GM23338 (cell line): ENCODE results near the gene CGNL1. TPM values are rescaled to one million over a fixed set of nuclear protein-coding genes. Genes with fewer than 3 reads are reported as not detected.

Experiments used
- ATAC-seq: fragments of 200-7000 bp; cut with Tn5 transposase; 3 replicates; pipeline ENCODE4 v1.9.1; 2020
- DNase-seq: peaks from one replicate; pipeline ENCODE4 v3.0.0-alpha.2; 2015; ENCODE audit warnings: low spot score
- H2AFZ ChIP-seq: fragments of 200-600 bp; sonication (generic); 2 replicates; pipeline ENCODE4 v1.8.0; 2016; ENCODE audit warnings: antibody characterized with exemption, mild to moderate bottlenecking, moderate library complexity
- H3F3A ChIP-seq: fragments of 200-600 bp; sonication (generic); replicated peaks from 2 replicates; pipeline ENCODE4 v1.8.0; 2017; ENCODE audit warnings: antibody characterized with exemption, mixed run types, low read depth
- H3K27ac ChIP-seq: fragments of 200-600 bp; sonication (generic); 2 replicates; pipeline ENCODE4 v1.6.1; 2016; ENCODE audit warnings: low read depth
- H3K27me3 ChIP-seq: fragments of 200-600 bp; sonication (generic); 2 replicates; pipeline ENCODE4 v1.8.0; 2016; ENCODE audit warnings: mild to moderate bottlenecking, mixed run types, moderate library complexity; ENCODE audit not compliant: insufficient read depth
- H3K36me3 ChIP-seq: fragments of 200-600 bp; sonication (generic); 2 replicates; pipeline ENCODE4 v1.8.0; 2016; ENCODE audit warnings: mild to moderate bottlenecking; ENCODE audit not compliant: insufficient read depth
- H3K4me1 ChIP-seq: fragments of 200-600 bp; sonication (generic); 2 replicates; pipeline ENCODE4 v1.8.0; 2016; ENCODE audit warnings: mild to moderate bottlenecking, moderate library complexity; ENCODE audit not compliant: insufficient read depth
- H3K4me2 ChIP-seq: fragments of 200-600 bp; sonication (generic); 2 replicates; pipeline ENCODE4 v1.7.1; 2017; ENCODE audit warnings: mixed run types
- H3K4me3 ChIP-seq: fragments of 200-600 bp; sonication (generic); 2 replicates; pipeline ENCODE4 v1.6.1; 2016; ENCODE audit warnings: mixed run types
- H3K79me2 ChIP-seq: fragments of 200-600 bp; sonication (generic); replicated peaks from 2 replicates; pipeline ENCODE4 v1.8.0; 2017; ENCODE audit warnings: mild to moderate bottlenecking; ENCODE audit not compliant: insufficient read depth
- H3K9me2 ChIP-seq: fragments of 200-600 bp; sonication (generic); 2 replicates; pipeline ENCODE4 v1.8.0; 2017; ENCODE audit not compliant: insufficient read depth
- H4K20me1 ChIP-seq: fragments of 200-600 bp; sonication (generic); replicated peaks from 2 replicates; pipeline ENCODE4 v1.8.0; 2017; ENCODE audit warnings: mild to moderate bottlenecking; ENCODE audit not compliant: insufficient read depth
- H3K27ac Mint-ChIP-seq: 2 replicates; pipeline ENCODE4 v1.8.0; 2020; ENCODE audit warnings: inconsistent platforms, mild to moderate bottlenecking, moderate library complexity, mixed read lengths
- H3K27me3 Mint-ChIP-seq: 3 replicates; pipeline ENCODE4 v1.8.0; 2022; ENCODE audit warnings: low read depth, mild to moderate bottlenecking, moderate library complexity, mixed read lengths, inconsistent platforms; ENCODE audit not compliant: insufficient read depth, poor library complexity
- H3K36me3 Mint-ChIP-seq: 3 replicates; pipeline ENCODE4 v1.8.0; 2021; ENCODE audit warnings: low read depth, mild to moderate bottlenecking, inconsistent platforms, moderate library complexity, mixed read lengths
- H3K4me1 Mint-ChIP-seq: 3 replicates; pipeline ENCODE4 v1.8.0; 2020; ENCODE audit warnings: mild to moderate bottlenecking, inconsistent platforms, mixed read lengths
- H3K4me3 Mint-ChIP-seq: 3 replicates; pipeline ENCODE4 v1.8.0; 2021; ENCODE audit warnings: moderate library complexity, mild to moderate bottlenecking, inconsistent platforms, mixed read lengths
- H3K9me3 Mint-ChIP-seq: 3 replicates; pipeline ENCODE4 v1.8.0; 2020; ENCODE audit warnings: moderate library complexity, mild to moderate bottlenecking, inconsistent platforms, mixed read lengths
- CREB1 ChIP-seq: fragments of 250-450 bp; sonication (Bioruptor Pico); IDR thresholded peaks from 2 replicates; pipeline ENCODE4 v1.5.0; 2020; ENCODE audit warnings: low read depth, mild to moderate bottlenecking, moderate library complexity
- EZH2 ChIP-seq: fragments of 200-600 bp; sonication (generic); IDR thresholded peaks from one replicate; pipeline ENCODE4 v1.8.0; 2017; ENCODE audit warnings: antibody characterized with exemption, mild to moderate bottlenecking, low read depth; ENCODE audit not compliant: unreplicated experiment
- EZH2phosphoT487 ChIP-seq: fragments of 200-600 bp; sonication (generic); IDR thresholded peaks from one replicate; pipeline ENCODE4 v1.8.1; 2018; ENCODE audit warnings: antibody characterized with exemption; ENCODE audit not compliant: unreplicated experiment
- JUNB ChIP-seq: IDR thresholded peaks from one replicate; pipeline ENCODE4 v1.6.1; 2016; ENCODE audit warnings: antibody characterized with exemption; ENCODE audit not compliant: unreplicated experiment
- NANOG ChIP-seq: IDR thresholded peaks from 2 replicates; pipeline ENCODE4 v1.6.1; 2016; ENCODE audit warnings: antibody characterized with exemption, borderline replicate concordance
- POLR2AphosphoS5 ChIP-seq: IDR thresholded peaks from 2 replicates; pipeline ENCODE4 v1.6.1; 2016; ENCODE audit warnings: antibody characterized with exemption, low read depth
- STAT1 ChIP-seq: IDR thresholded peaks from one replicate; pipeline ENCODE4 v1.6.1; 2016; ENCODE audit warnings: antibody characterized with exemption; ENCODE audit not compliant: unreplicated experiment
- ZNF114 ChIP-seq: fragments of 250-450 bp; sonication (Bioruptor Pico); IDR thresholded peaks from 2 replicates; pipeline ENCODE4 v1.5.0; 2020; ENCODE audit warnings: mild to moderate bottlenecking, moderate library complexity
- ZNF331 ChIP-seq: fragments of 250-450 bp; sonication (Bioruptor Pico); IDR thresholded peaks from 2 replicates; pipeline ENCODE4 v1.5.0; 2020; ENCODE audit warnings: low read depth, mild to moderate bottlenecking, moderate library complexity
- polyA plus RNA-seq: library from polyadenylated mRNA; unstranded; fragments of >200 nt; fragmentation: Nextera tagmentation; extraction: Ambion mirVana; gene quantifications from 2 replicates; pipeline ENCODE4 v1.2.1, GENCODE V29; 2016
- total RNA-seq: library from RNA; depleted of rRNA; stranded (reverse); fragments of >200 nt; shearing (Covaris generic); gene quantifications from 2 replicates; pipeline ENCODE4 v1.2.3, GENCODE V29; 2014
- TF ChIP-seq, protein P1 (sequence below): IDR thresholded peaks from one replicate; pipeline ENCODE4 v1.6.1; 2018; ENCODE audit warnings: antibody characterized with exemption; ENCODE audit not compliant: unreplicated experiment
- TF ChIP-seq, protein P2 (sequence below), 2 experiments: fragments of 200-600 bp in 1 of 2; sonication (generic) in 1 of 2; conservative IDR thresholded peaks; 2 replicates each; pipeline versions ENCODE4 v1.5.1 to v1.6.1; 2016 to 2017; ENCODE audit warnings: antibody characterized with exemption in 2 of 2, low read depth in 2 of 2, mild to moderate bottlenecking in 2 of 2, moderate library complexity in 1 of 2

Gene CGNL1
- total and polyA plus RNA-seq, 2 experiments from 2014 or later, result 20.0 to 57.8 TPM

DNA sequence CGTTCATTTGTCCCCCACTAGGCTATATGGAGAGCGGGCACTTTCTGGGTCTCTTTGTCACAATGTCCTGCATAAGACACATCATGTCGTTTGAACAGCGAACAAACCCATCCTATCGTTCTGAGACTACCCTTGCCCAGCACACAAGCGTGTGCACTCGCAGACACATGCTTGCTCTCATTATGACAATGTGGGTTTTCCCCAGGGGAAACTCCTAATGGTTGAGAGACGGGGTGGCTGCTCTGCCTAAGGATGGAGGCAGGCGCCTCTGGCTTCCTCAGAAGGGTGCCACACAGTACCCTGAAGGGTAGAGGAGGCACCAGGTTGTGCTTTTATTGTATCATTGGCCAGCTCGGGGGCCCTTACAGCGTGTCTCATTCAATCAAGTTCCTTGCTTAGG, 164.4 kb downstream of the CGNL1 start:
- Mint-ChIP-seq H3K27ac (no peak overlapping the region), H3K4me3 (no peak overlapping the region), H3K9me3 (peaks cover 4% of the 10 kb centered on the region; the same call in 1 of the 3 replicates), H3K4me1 (peaks cover 3% of the 10 kb centered on the region; the same call in 1 of the 3 replicates), H3K27me3 (peaks cover 2% of the 10 kb centered on the region), H3K36me3 (peaks cover 50% of the 10 kb centered on the region)
- Histone ChIP-seq H3K4me2 (no peak overlapping the region), H3K79me2 (no peaks in the 10 kb centered on the region), H3F3A (no peaks in the 10 kb centered on the region), H3K4me1 (no peaks in the 10 kb centered on the region), H4K20me1 (no peaks in the 10 kb centered on the region), H3K27me3 (no peaks in the 10 kb centered on the region), H2AFZ (no peak overlapping the region), H3K9me2 (no peaks in the 10 kb centered on the region), H3K4me3 (no peak overlapping the region), H3K27ac (no peak overlapping the region), H3K36me3 (peaks cover 15% of the 10 kb centered on the region)
- TF ChIP-seq, protein P1, sequence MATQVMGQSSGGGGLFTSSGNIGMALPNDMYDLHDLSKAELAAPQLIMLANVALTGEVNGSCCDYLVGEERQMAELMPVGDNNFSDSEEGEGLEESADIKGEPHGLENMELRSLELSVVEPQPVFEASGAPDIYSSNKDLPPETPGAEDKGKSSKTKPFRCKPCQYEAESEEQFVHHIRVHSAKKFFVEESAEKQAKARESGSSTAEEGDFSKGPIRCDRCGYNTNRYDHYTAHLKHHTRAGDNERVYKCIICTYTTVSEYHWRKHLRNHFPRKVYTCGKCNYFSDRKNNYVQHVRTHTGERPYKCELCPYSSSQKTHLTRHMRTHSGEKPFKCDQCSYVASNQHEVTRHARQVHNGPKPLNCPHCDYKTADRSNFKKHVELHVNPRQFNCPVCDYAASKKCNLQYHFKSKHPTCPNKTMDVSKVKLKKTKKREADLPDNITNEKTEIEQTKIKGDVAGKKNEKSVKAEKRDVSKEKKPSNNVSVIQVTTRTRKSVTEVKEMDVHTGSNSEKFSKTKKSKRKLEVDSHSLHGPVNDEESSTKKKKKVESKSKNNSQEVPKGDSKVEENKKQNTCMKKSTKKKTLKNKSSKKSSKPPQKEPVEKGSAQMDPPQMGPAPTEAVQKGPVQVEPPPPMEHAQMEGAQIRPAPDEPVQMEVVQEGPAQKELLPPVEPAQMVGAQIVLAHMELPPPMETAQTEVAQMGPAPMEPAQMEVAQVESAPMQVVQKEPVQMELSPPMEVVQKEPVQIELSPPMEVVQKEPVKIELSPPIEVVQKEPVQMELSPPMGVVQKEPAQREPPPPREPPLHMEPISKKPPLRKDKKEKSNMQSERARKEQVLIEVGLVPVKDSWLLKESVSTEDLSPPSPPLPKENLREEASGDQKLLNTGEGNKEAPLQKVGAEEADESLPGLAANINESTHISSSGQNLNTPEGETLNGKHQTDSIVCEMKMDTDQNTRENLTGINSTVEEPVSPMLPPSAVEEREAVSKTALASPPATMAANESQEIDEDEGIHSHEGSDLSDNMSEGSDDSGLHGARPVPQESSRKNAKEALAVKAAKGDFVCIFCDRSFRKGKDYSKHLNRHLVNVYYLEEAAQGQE, result no peak
- ATAC-seq (no peak), DNase-seq (no peak)

DNA sequence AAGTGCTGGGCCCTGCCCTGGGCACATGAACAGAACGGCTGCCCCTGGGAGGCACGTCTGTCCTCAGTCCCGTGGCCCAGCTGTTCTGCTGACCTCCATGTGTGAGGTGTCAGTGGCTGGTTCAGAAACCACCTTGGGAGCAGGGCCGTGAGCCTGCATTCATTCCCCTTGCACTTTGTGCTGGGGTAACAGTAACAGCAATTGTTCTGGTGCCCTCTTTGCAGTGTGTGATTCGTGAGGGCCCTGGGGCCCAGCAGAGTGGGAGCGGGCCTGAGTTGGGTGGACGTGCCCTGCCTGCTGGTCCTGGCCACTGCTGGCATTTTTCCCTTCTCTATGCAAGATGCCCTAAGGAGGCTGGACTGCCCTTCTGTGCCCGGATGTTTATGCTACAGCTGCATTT, 165.0 kb downstream of the CGNL1 start:
- Mint-ChIP-seq H3K27ac (no peak overlapping the region), H3K36me3 (peaks cover 50% of the 10 kb centered on the region), H3K9me3 (no peaks in the 10 kb centered on the region), H3K27me3 (peaks cover 2% of the 10 kb centered on the region), H3K4me3 (no peak overlapping the region), H3K4me1 (peaks cover 3% of the 10 kb centered on the region; the same call in 1 of the 3 replicates)
- no peak overlapping the region for H3K4me2 ChIP-seq
- H3K79me2 ChIP-seq, result no peaks in the 10 kb centered on the region
- H3K36me3 ChIP-seq, result peaks cover 10% of the 10 kb centered on the region
- DNase-seq (no peak), ATAC-seq (no peak)
- no peaks in the 10 kb centered on the region for H3K9me2 ChIP-seq
- H4K20me1 ChIP-seq, result no peaks in the 10 kb centered on the region
- H3K4me3 ChIP-seq, result no peak overlapping the region
- no peak overlapping the region for H2AFZ ChIP-seq
- H3F3A ChIP-seq, result no peaks in the 10 kb centered on the region
- no peaks in the 10 kb centered on the region for H3K4me1 ChIP-seq
- no peaks in the 10 kb centered on the region for H3K27me3 ChIP-seq
- peak overlapping the region; percentile 32; the same call in 1 of the 2 replicates for H3K27ac ChIP-seq
- TF ChIP-seq, protein P1, result no peak
- TF ChIP-seq ZNF114 (no peak), STAT1 (no peak), ZNF331 (CRISPR knock-in tag) (no peak), EZH2phosphoT487 (no peak), JUNB (no peak), CREB1 (CRISPR knock-in tag) (no peak), POLR2AphosphoS5 (no peak), EZH2 (no peak), NANOG (no peak)
- TF ChIP-seq, protein P2, sequence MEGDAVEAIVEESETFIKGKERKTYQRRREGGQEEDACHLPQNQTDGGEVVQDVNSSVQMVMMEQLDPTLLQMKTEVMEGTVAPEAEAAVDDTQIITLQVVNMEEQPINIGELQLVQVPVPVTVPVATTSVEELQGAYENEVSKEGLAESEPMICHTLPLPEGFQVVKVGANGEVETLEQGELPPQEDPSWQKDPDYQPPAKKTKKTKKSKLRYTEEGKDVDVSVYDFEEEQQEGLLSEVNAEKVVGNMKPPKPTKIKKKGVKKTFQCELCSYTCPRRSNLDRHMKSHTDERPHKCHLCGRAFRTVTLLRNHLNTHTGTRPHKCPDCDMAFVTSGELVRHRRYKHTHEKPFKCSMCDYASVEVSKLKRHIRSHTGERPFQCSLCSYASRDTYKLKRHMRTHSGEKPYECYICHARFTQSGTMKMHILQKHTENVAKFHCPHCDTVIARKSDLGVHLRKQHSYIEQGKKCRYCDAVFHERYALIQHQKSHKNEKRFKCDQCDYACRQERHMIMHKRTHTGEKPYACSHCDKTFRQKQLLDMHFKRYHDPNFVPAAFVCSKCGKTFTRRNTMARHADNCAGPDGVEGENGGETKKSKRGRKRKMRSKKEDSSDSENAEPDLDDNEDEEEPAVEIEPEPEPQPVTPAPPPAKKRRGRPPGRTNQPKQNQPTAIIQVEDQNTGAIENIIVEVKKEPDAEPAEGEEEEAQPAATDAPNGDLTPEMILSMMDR (conservative IDR thresholded peaks at IDR 0.05; ENCODE audit: low read depth in 2 of 2), result no peak
